ENCODE results near the gene EMC9.
A peak's percentile ranks its signal among the peaks of the same experiment; 100 is the strongest.

DNA sequence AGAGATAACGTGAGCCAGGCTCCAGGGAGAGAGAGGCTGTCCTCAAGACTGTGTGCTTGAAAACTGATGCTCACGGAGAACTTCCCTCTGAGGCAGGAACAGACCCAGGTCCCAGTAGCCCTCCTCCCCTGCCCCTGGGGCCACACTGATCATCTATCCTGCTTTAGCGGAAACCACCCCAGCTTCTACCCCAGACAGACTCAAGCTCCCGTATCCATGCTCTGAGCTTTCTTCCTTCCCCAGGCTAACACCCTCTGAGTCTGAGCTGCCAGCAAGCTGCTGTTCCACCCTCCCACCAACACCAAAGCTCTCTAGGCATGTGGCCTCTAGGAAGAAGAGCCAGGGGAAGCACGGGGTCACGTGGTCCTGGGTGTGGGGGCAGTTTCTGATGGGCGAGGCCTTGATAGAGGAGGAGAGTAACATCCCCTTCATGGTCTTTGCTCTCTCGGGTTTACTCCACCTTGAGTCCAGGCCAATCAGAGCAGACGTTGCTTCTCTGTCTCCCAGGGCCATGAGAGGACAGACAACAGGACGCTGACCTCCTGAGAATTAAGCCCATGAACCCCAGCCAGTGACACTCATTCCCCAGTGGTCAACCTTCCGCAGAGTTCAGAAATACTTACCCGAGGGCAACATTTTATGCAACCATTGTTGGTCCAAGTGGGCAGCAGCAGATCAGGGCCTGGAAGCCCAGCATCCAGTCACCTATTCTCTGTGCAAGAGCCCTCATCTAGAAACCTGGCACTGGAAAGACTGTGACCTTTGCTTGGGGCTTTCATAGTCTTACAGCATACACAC, 45.9 kb downstream of the EMC9 start:
- TF ChIP-seq, protein P1, sequence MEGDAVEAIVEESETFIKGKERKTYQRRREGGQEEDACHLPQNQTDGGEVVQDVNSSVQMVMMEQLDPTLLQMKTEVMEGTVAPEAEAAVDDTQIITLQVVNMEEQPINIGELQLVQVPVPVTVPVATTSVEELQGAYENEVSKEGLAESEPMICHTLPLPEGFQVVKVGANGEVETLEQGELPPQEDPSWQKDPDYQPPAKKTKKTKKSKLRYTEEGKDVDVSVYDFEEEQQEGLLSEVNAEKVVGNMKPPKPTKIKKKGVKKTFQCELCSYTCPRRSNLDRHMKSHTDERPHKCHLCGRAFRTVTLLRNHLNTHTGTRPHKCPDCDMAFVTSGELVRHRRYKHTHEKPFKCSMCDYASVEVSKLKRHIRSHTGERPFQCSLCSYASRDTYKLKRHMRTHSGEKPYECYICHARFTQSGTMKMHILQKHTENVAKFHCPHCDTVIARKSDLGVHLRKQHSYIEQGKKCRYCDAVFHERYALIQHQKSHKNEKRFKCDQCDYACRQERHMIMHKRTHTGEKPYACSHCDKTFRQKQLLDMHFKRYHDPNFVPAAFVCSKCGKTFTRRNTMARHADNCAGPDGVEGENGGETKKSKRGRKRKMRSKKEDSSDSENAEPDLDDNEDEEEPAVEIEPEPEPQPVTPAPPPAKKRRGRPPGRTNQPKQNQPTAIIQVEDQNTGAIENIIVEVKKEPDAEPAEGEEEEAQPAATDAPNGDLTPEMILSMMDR (IDR thresholded peaks at IDR 0.05): no peak
- no peak for TF ChIP-seq EP300 (IDR thresholded peaks at IDR 0.05)
- TF ChIP-seq POLR2AphosphoS5 (IDR thresholded peaks at IDR 0.05): no peak
- TF ChIP-seq POLR2A (IDR thresholded peaks at IDR 0.05): peak in 1 of 2 donors; percentile 21

Data from gastroesophageal sphincter (tissue), 3 donors.